GM19043 (cell line): Measurements from ENCODE around the gene KRT14.

Experiments
- ATAC-seq: cut with Tn5 transposase; IDR thresholded peaks from one replicate; pipeline ENCODE4 v1.9.1; 2021; ENCODE audit warnings: low read depth; ENCODE audit not compliant: unreplicated experiment

The KRT14 gene

GRCh38 chr17:41533613-41534012 lies 53.1 kb downstream of the KRT14 start:
- ATAC-seq, result no peak

- no peak for ATAC-seq
These were observed 53.6 kb downstream of the KRT14 start for GRCh38 chr17:41532947-41533570.
